ENCODE results near the gene PAQR5.
"Not testable (repeated sequence)": the region's sequence is repeated elsewhere in the genome, so short reads cannot be mapped to it uniquely, and the experiment has no call there.

Gene PAQR5

DNA sequence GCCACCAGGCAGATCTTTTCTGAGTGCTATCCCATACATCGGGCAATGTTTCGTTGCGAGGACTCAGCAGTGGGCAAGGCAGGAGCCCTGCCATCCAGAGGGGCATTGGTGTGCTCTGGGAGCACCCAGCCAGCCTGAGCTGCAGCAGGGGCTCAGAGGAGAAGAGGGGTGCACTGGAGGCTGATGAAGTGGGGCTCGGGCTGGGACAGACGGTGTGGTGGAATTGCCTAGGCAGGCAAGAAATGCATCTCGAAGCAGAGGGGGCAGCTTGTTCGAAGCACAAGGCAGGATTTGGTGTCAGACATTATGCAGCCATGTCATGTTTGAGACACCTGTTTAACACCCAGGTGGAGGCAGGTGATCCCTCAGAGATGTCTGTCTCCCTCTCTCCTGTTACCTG, 19.3 kb downstream of the PAQR5 start:
- H3K4me3 ChIP-seq (ENCODE audit: low read length): no peak overlapping the region
- no peak for TF ChIP-seq ZNF274 (IDR thresholded peaks at IDR 0.05; ENCODE audit: low read depth, low read length)

DNA sequence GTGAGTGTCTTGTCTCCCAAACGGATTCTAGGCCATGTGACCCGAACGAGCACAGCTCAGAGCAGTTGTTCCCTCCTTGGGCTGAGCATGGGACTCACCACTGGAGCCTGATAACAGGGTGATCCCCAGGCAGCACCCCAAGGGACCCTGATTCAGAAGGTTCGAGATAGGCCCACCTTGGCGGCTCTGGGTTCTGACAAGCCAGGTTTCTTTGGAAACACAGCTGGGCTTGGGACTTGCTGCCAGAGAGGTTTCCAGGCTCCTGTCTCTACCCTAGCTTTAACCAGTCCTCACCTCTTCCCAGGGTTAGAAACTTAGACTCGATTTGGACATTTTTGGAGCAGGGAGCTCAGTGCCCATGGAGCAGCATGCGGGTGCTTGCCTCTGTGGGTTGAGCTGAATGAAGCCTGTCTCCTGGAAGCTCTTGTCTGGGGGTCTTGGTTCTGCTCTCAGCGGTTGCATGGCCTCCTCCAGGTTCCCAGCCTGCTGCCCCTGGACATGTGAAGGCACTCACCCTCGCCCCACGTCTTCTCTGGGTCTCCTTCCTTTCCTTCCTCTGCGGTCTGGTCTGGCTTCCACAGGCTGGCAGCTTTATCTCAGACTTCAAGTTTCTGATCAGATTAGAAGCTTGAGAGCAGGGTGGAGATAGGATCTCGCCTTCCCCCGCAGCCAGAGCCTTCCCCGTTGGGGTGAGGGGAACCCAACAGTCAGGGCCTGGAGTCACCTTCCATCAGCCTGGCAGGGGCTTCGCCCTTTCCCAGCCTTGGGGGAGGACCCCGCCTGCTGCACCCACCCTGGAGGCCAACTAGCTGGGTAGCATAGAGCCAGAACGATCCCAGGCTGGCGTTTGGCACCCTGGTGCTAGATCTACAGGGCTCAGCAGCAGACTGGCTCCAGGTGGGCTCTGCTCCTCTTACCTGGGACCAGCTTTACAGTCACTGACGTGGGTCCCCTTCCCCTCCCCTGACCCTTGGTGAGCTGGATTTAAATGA, 21.0 kb downstream of the PAQR5 start:
- H3K4me3 ChIP-seq (ENCODE audit: low read length): no peak overlapping the region
- no peak for TF ChIP-seq ZNF274 (IDR thresholded peaks at IDR 0.05; ENCODE audit: low read depth, low read length)

GRCh38 chr15:69320977-69321554, 22.4 kb downstream of the PAQR5 start:
- TF ChIP-seq ZNF274 (IDR thresholded peaks at IDR 0.05; ENCODE audit: low read depth, low read length): no peak
- H3K4me3 ChIP-seq (ENCODE audit: low read length): no peak overlapping the region

GRCh38 chr15:69323893-69324430, 25.2 kb downstream of the PAQR5 start:
- no peak for TF ChIP-seq ZNF274 (IDR thresholded peaks at IDR 0.05; ENCODE audit: low read depth, low read length)
- H3K4me3 ChIP-seq (ENCODE audit: low read length): no peak overlapping the region

DNA sequence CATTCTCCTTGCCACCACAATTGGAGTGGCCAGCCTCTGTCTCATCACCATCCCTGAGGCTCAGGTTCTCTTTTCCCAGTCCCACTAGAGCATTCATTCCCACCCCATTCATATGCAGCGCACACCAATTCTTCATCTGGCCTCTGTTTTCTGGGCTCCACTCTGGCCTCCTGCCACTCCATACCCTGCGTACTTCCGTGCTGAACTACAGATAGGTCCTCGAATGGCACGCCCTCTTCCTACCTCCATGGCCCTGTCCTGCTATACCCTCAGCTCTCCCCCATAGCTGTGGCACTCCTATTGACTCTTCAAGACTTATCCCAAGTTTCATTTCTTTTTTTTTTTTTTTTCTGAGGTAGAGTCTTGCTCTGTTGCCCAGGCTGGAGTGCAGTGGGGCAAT, 25.9 kb downstream of the PAQR5 start:
- TF ChIP-seq ZNF274 (IDR thresholded peaks at IDR 0.05; ENCODE audit: low read depth, low read length): no peak
- no peak overlapping the region for H3K4me3 ChIP-seq (ENCODE audit: low read length)

DNA sequence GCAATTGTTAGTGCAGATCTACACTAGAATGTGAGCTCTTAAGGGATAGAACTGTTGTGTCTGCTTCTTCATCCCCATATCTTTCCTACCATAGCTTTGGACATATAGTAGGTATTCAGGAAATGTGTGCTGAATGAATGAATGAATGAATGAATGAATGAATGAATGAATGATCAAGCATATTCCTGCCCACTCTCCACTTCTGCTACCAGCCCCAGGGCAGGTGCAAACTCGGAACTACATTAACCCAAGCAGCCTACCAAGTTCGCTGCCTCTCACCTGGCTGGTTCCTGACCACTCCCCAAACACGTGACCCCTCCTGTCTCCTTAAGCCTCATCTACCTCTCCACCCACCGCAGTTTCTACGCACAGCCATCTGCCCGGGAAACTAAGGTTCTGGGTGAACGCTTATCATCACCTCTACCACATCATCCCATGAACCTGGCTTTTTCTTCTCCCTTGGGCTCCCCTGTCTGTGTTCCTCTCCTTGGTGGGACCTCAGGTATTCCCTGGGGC, 26.8 kb downstream of the PAQR5 start:
- TF ChIP-seq ZNF274 (IDR thresholded peaks at IDR 0.05; ENCODE audit: low read depth, low read length): no peak
- H3K4me3 ChIP-seq (ENCODE audit: low read length): no peak overlapping the region

- no peak overlapping the region for H3K4me3 ChIP-seq (ENCODE audit: low read length)
- TF ChIP-seq ZNF274 (IDR thresholded peaks at IDR 0.05; ENCODE audit: low read depth, low read length): no peak
These were observed 29.4 kb downstream of the PAQR5 start for GRCh38 chr15:69328080-69328479.

DNA sequence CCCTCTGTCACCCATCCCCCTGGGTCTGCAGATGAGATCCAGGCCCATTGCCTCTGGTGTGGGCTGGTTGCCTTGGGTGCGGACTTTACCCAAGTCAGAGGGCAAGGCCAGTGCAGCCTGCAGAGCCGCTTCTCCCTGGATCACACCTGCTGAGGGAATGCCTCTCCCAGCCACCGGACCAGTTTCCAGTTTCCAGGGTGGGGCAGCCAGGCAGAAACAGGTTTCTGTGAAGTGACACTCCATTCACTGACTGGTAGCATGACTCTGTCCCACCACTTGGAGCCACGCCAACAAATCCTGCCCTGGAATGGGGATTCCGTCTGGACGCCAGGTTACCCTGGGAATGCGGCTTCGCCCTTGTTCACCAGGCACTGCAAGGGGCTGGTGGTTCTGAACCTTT, 30.0 kb downstream of the PAQR5 start:
- H3K4me3 ChIP-seq (ENCODE audit: low read length): no peak overlapping the region

GRCh38 chr15:69337138-69337537, 38.4 kb downstream of the PAQR5 start:
- no peak for TF ChIP-seq ZNF274 (IDR thresholded peaks at IDR 0.05; ENCODE audit: low read depth, low read length)
- no peak overlapping the region for H3K4me3 ChIP-seq (ENCODE audit: low read length)

More for the DNA sequence above, 30.0 kb downstream of the PAQR5 start:
- no peak for TF ChIP-seq ZNF274 (IDR thresholded peaks at IDR 0.05; ENCODE audit: low read depth, low read length)

GRCh38 chr15:69338535-69339213, 40.0 kb downstream of the PAQR5 start:
- H3K4me3 ChIP-seq (ENCODE audit: low read length): no peak overlapping the region
- no peak for TF ChIP-seq ZNF274 (IDR thresholded peaks at IDR 0.05; ENCODE audit: low read depth, low read length)

DNA sequence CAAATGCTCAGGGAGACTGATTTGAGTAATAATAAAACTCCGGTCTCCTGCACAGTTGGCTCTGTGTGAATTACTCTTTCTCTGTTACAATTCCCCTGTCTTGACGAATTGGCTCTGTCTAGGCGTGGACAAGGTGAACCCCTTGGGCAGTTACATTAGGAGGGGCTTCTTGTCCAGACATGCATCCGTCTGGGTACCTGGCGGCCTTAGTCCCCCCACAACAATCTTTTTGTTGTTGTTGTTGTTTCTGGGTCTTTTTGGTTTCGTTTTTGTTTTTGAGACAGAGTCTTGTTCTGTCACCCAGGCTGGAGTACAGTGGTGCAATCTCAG, 40.5 kb downstream of the PAQR5 start:
- H3K4me3 ChIP-seq (ENCODE audit: low read length): not testable (repeated sequence)

- TF ChIP-seq ZNF274 (IDR thresholded peaks at IDR 0.05; ENCODE audit: low read depth, low read length): no peak
These were observed 41.7 kb downstream of the PAQR5 start for GRCh38 chr15:69340243-69340900.

DNA sequence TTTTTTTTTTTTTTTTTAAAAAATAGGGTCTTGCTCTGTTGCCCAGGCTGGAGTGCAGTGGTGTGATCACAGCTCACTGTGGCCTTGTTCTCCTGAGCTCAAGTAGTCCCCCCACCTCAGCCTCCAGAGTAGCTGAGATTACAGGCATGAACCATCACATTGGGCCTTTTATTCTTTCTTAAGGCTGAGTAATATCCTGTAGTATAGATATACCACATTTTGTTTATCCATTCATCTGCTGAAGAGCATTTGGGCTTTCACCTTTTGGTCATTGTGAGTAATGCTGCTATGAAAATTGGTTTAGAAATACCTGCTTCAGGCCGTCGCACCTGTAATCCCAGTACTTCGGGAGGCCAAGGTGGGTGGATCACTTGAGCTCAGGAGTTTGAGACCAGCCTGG, 42.6 kb downstream of the PAQR5 start:
- no peak for TF ChIP-seq ZNF274 (IDR thresholded peaks at IDR 0.05; ENCODE audit: low read depth, low read length)

More at GRCh38 chr15:69340243-69340900, 41.7 kb downstream of the PAQR5 start:
- H3K4me3 ChIP-seq (ENCODE audit: low read length): no peak overlapping the region

More for the DNA sequence above, 42.6 kb downstream of the PAQR5 start:
- no peak overlapping the region for H3K4me3 ChIP-seq (ENCODE audit: low read length)

All from GM08714 (cell line).